Stimulated activated CD4-positive, alpha-beta T cell treated with anti-CD3 and anti-CD28 coated beads, Interleukin-15, amount 100 ng/mL, for 24 hours (primary cell): Measurements from ENCODE around the gene KDM3A.

Experiments
- DNase-seq: peaks from one replicate; pipeline ENCODE4 v3.0.0-alpha.2; 2020

Gene KDM3A

GRCh38 chr2:86433137-86433536, 8.0 kb upstream of the KDM3A start:
- DNase-seq = no peak

- DNase-seq = no peak
Measured at GRCh38 chr2:86434290-86434689, 6.9 kb upstream of the KDM3A start.

GRCh38 chr2:86435531-86435930, 5.6 kb upstream of the KDM3A start:
- DNase-seq = no peak

GRCh38 chr2:86436328-86436727, 4.8 kb upstream of the KDM3A start:
- no peak for DNase-seq

GRCh38 chr2:86439879-86440630, 1.1 kb upstream of the KDM3A start:
- DNase-seq = no peak

- DNase-seq = no peak
Measured at GRCh38 chr2:86441392-86441881, 266 bp downstream of the KDM3A start.

- DNase-seq = peak; percentile 75
Measured at GRCh38 chr2:86441882-86442641, 891 bp downstream of the KDM3A start.

GRCh38 chr2:86442642-86443005, 1.5 kb downstream of the KDM3A start:
- peak; percentile 86 for DNase-seq

GRCh38 chr2:86443631-86444350, 2.6 kb downstream of the KDM3A start:
- no peak for DNase-seq

GRCh38 chr2:86445436-86445835, 4.3 kb downstream of the KDM3A start:
- no peak for DNase-seq

GRCh38 chr2:86446060-86446459, 4.9 kb downstream of the KDM3A start:
- DNase-seq = no peak

- no peak for DNase-seq
Measured at GRCh38 chr2:86453836-86454235, 12.7 kb downstream of the KDM3A start.

GRCh38 chr2:86454238-86454637, 13.1 kb downstream of the KDM3A start:
- no peak for DNase-seq

GRCh38 chr2:86455181-86455580, 14.0 kb downstream of the KDM3A start:
- no peak for DNase-seq

- DNase-seq = no peak
Measured at GRCh38 chr2:86461042-86461743, 20.0 kb downstream of the KDM3A start.

- DNase-seq = no peak
Measured at GRCh38 chr2:86464652-86465051, 23.5 kb downstream of the KDM3A start.

GRCh38 chr2:86466306-86466705, 25.1 kb downstream of the KDM3A start:
- DNase-seq = no peak

GRCh38 chr2:86468162-86469033, 27.2 kb downstream of the KDM3A start:
- DNase-seq = peak; percentile 20

GRCh38 chr2:86470890-86471289, 29.7 kb downstream of the KDM3A start:
- DNase-seq = no peak

- DNase-seq = no peak
Measured at GRCh38 chr2:86471637-86472036, 30.5 kb downstream of the KDM3A start.

GRCh38 chr2:86476092-86476491, 34.9 kb downstream of the KDM3A start:
- DNase-seq = no peak

- DNase-seq = no peak
Measured at GRCh38 chr2:86476918-86477317, 35.7 kb downstream of the KDM3A start.
